Measurements from ENCODE around the gene HOXA13.

HOXA13 gene

GRCh38 chr7:27199849-27200760 lies at the start of gene HOXA13:
Gene HOXA13, minus strand, starts transcription at chr7:27200091. Its CDS starts 14 bp downstream, at chr7:27200077.
- DNase-seq (ENCODE audit: low spot score), result no peak

- DNase-seq (ENCODE audit: low spot score), result no peak
These were observed 49.2 kb upstream of the HOXA13 start for GRCh38 chr7:27248911-27249723.

GRCh38 chr7:27248427-27248806 lies 48.5 kb upstream of the HOXA13 start:
- DNase-seq (ENCODE audit: low spot score), result no peak

- no peak for DNase-seq (ENCODE audit: low spot score)
These were observed 47.8 kb upstream of the HOXA13 start for GRCh38 chr7:27247452-27248426.

- no peak for DNase-seq (ENCODE audit: low spot score)
These were observed 47.1 kb upstream of the HOXA13 start for GRCh38 chr7:27247000-27247399.

GRCh38 chr7:27245798-27246691 lies 46.2 kb upstream of the HOXA13 start:
- DNase-seq (ENCODE audit: low spot score), result no peak

- no peak for DNase-seq (ENCODE audit: low spot score)
These were observed 45.4 kb upstream of the HOXA13 start for GRCh38 chr7:27245124-27245797.

- no peak for DNase-seq (ENCODE audit: low spot score)
These were observed 44.7 kb upstream of the HOXA13 start for GRCh38 chr7:27244488-27245123.

- DNase-seq (ENCODE audit: low spot score), result no peak
These were observed 43.7 kb upstream of the HOXA13 start for GRCh38 chr7:27243340-27244163.

GRCh38 chr7:27242555-27243339 lies 42.9 kb upstream of the HOXA13 start, which contains the start of gene EVX1:
Gene EVX1, plus strand, starts transcription at chr7:27242802. Its CDS starts 229 bp downstream, at chr7:27243031.
- no peak for DNase-seq (ENCODE audit: low spot score)

GRCh38 chr7:27242154-27242553 lies 42.3 kb upstream of the HOXA13 start:
- no peak for DNase-seq (ENCODE audit: low spot score)

- no peak for DNase-seq (ENCODE audit: low spot score)
These were observed 41.5 kb upstream of the HOXA13 start for GRCh38 chr7:27241189-27242056.

- DNase-seq (ENCODE audit: low spot score), result no peak
These were observed 40.3 kb upstream of the HOXA13 start for GRCh38 chr7:27240015-27240731.

- no peak for DNase-seq (ENCODE audit: low spot score)
These were observed 39.6 kb upstream of the HOXA13 start for GRCh38 chr7:27239387-27240014.

- DNase-seq (ENCODE audit: low spot score), result no peak
These were observed 39.1 kb upstream of the HOXA13 start for GRCh38 chr7:27238979-27239386.

Data from pons (tissue), 1 donor.